GM12878 (cell line): ENCODE data around the gene USH2A. TPM values are rescaled to one million over a fixed set of nuclear protein-coding genes. Genes with fewer than 3 reads are reported as not detected.

ENCODE experiments used
- ATAC-seq: fragments of 200-7000 bp; cut with Tn5 transposase; 3 replicates; pipeline ENCODE4 v1.9.1; 2020; ENCODE audit warnings: mild to moderate bottlenecking, moderate library complexity
- BruUV-seq: library from RNA; stranded (reverse); fragments of 400-500 nt; replicated peaks from 2 replicates; lab custom pipeline; 2021; lab: Mats Ljungman, UMichigan
- CTCF ChIA-PET: fragments of 300-600 bp; sonication (Branson Sonifier 250); formaldehyde crosslinking; extraction: SDS; loops from one replicate; lab custom pipeline; 2021; ENCODE audit warnings: inconsistent platforms; lab: Yijun Ruan, JAX
- POLR2A ChIA-PET: fragments of 350-600 bp; formaldehyde crosslinking; extraction: SDS; loops from one replicate; lab custom pipeline; 2021; ENCODE audit warnings: inconsistent platforms; lab: Charles Lee
- RAD21 ChIA-PET: fragments of 300-600 bp; sonication (Branson Sonifier 250); formaldehyde crosslinking; loops from one replicate; lab custom pipeline; 2023; ENCODE audit warnings: antibody characterized with exemption; ENCODE audit not compliant: unreplicated experiment; lab: Charles Lee
- SMC1A ChIA-PET: fragments of 300-600 bp; sonication (Branson Sonifier 250); formaldehyde crosslinking; loops from one replicate; lab custom pipeline; 2023; ENCODE audit not compliant: unreplicated experiment, uncharacterized antibody; lab: Charles Lee
- DNase-seq: peaks from one replicate; pipeline ENCODE4 v3.0.0-alpha.2; 2011; ENCODE audit warnings: low read depth, low spot score
- FAIRE-seq: peaks from 3 replicates; lab custom pipeline; 2011; peaks lifted over from hg19 to GRCh38; lab: Jason Lieb, UNC
- H2AFZ ChIP-seq: 2 replicates; pipeline ENCODE4 v1.6.0; 2011; ENCODE audit warnings: low read depth, low read length, control low read depth; ENCODE audit not compliant: control insufficient read depth
- H3K27ac ChIP-seq: 2 replicates; pipeline ENCODE4 v1.5.1; 2011; ENCODE audit warnings: control low read depth; ENCODE audit not compliant: control insufficient read depth, insufficient read depth
- H3K27me3 ChIP-seq, 2 experiments: replicated peaks in 1 of 2; 2 replicates each; pipeline versions ENCODE4 v1.6.0 to v1.6.1; 2011; ENCODE audit warnings: low read length in 1 of 2; ENCODE audit not compliant: control insufficient read depth in 2 of 2, insufficient read depth in 2 of 2
- H3K36me3 ChIP-seq, 2 experiments: 2 replicates each; pipeline ENCODE4 v1.5.1; 2011; ENCODE audit warnings: low read length in 1 of 2; ENCODE audit not compliant: control insufficient read depth in 2 of 2, insufficient read depth in 2 of 2
- H3K4me1 ChIP-seq: 2 replicates; pipeline ENCODE4 v1.6.1; 2011; ENCODE audit warnings: mild to moderate bottlenecking, low read length, moderate library complexity, mixed read lengths; ENCODE audit not compliant: control insufficient read depth, insufficient read depth
- H3K4me2 ChIP-seq: 2 replicates; pipeline ENCODE4 v1.6.0; 2011; ENCODE audit warnings: control low read depth; ENCODE audit not compliant: control insufficient read depth, insufficient read depth
- H3K4me3 ChIP-seq: fragments of 200-600 bp; sonication (generic); 2 replicates; pipeline ENCODE4 v1.5.1; 2016
- H3K79me2 ChIP-seq: 2 replicates; pipeline ENCODE4 v1.6.0; 2011; ENCODE audit warnings: low read length; ENCODE audit not compliant: control insufficient read depth, insufficient read depth
- H3K9ac ChIP-seq: 2 replicates; pipeline ENCODE4 v1.8.0; 2011; ENCODE audit warnings: low read length, control low read depth, mixed read lengths; ENCODE audit not compliant: control insufficient read depth, insufficient read depth
- H3K9me3 ChIP-seq: replicated peaks from 3 replicates; pipeline ENCODE4 v1.5.1; 2011; ENCODE audit warnings: mild to moderate bottlenecking, low read length; ENCODE audit not compliant: control insufficient read depth, insufficient read depth
- H4K20me1 ChIP-seq: 2 replicates; pipeline ENCODE4 v1.6.0; 2011; ENCODE audit not compliant: control insufficient read depth, insufficient read depth
- ASH2L ChIP-seq: fragments of 300-600, 200-600 bp; sonication (generic); IDR thresholded peaks from 2 replicates; pipeline ENCODE4 v1.6.1; 2017; ENCODE audit warnings: low read depth, mild to moderate bottlenecking, borderline replicate concordance
- EZH2 ChIP-seq: IDR thresholded peaks from 2 replicates; pipeline ENCODE4 v1.6.1; 2012; ENCODE audit warnings: low read depth, mild to moderate bottlenecking, control low read depth, inconsistent platforms, low read length, borderline replicate concordance; ENCODE audit not compliant: control insufficient read depth
- MYB ChIP-seq: fragments of 150-350 bp; IDR thresholded peaks from 2 replicates; pipeline ENCODE4 v1.6.1; 2014; ENCODE audit warnings: mild to moderate bottlenecking, low read depth, low read length, borderline replicate concordance
- YY1 ChIP-seq: IDR thresholded peaks from 2 replicates; pipeline ENCODE4 v1.6.1; 2011; ENCODE audit warnings: low read depth, mild to moderate bottlenecking, low read length
- ZNF24 ChIP-seq: fragments of 450-650 bp; IDR thresholded peaks from 2 replicates; pipeline ENCODE4 v1.6.1; 2017; ENCODE audit warnings: antibody characterized with exemption, mild to moderate bottlenecking
- WGBS: methylation state at CpG from one replicate; pipeline ENCODE4 v1.1.6; 2016; ENCODE audit warnings: low lambda C conversion rate; ENCODE audit not compliant: insufficient replicate concordance, insufficient coverage; ENCODE audit errors: missing lambda C conversion rate; 5-methylcytosine and 5-hydroxymethylcytosine counted together
- in situ Hi-C: fragments of 300-500 bp; cut with MboI; formaldehyde crosslinking; loops from 9 replicates; pipeline ENCODE4 v1.14.3; 2018; ENCODE audit warnings: mixed read lengths
- intact Hi-C: fragments of 100-400 bp; cut with micrococcal nuclease; formaldehyde crosslinking; loops from one replicate; pipeline ENCODE4 v1.14.2; 2022; ENCODE audit not compliant: unreplicated experiment
- polyA plus RNA-seq, 11 experiments: library from polyadenylated mRNA; depleted of rRNA in 4 of 11; unstranded in 6 of 11; stranded (reverse) in 5 of 11; fragments of >200 nt; fragmentation: Nextera tagmentation in 4 of 11; fragmentation: Illumina TruSeq in 1 of 11; extraction: Ambion mirVana in 4 of 11; extraction: Trizol in 1 of 11; gene quantifications; 1 replicate in 1 of 11; 2 replicates in 10 of 11; pipeline versions ENCODE4 v1.2.1 to v1.2.3, GENCODE V29; 2011 to 2016; ENCODE audit warnings: inconsistent platforms in 2 of 11, missing spikeins in 2 of 11, low read depth in 1 of 11
- total RNA-seq, 4 experiments: library from RNA; depleted of rRNA in 3 of 4; stranded (reverse); fragments of >200 nt in 3 of 4; fragmentation: Illumina TruSeq in 1 of 4; extraction: Trizol in 1 of 4; gene quantifications; 2 replicates each; pipeline versions ENCODE4 v1.2.1 to v1.2.3, GENCODE V29; 2013 to 2021
- TF ChIP-seq, protein P1 (sequence below): fragments of 450-650 bp; formaldehyde crosslinking; IDR thresholded peaks from 2 replicates; pipeline ENCODE4 v1.4.0; 2020; ENCODE audit warnings: mild to moderate bottlenecking, moderate library complexity
- TF ChIP-seq, protein P2 (sequence below): IDR thresholded peaks from 2 replicates; pipeline ENCODE4 v1.6.1; 2012; ENCODE audit warnings: low read depth, low read length, improper control_type of control experiment
- TF ChIP-seq, protein P3 (sequence below): fragments of 450-650 bp; IDR thresholded peaks from 2 replicates; pipeline ENCODE4 v1.6.1; 2018; ENCODE audit warnings: mild to moderate bottlenecking, low read depth, moderate library complexity; ENCODE audit not compliant: partially characterized antibody
- TF ChIP-seq, protein P4 (sequence below): IDR thresholded peaks from 2 replicates; pipeline ENCODE4 v1.6.1; 2012; ENCODE audit warnings: improper control_type of control experiment, low read depth, low read length; ENCODE audit not compliant: insufficient replicate concordance

Gene USH2A
- total and polyA plus RNA-seq, 10 of the 15 experiments (the other 5 are each of a cell fraction or from before 2014, with no cell fraction given), result under 0.01 to 0.20 (median 0.01) TPM; not detected in 2

DNA sequence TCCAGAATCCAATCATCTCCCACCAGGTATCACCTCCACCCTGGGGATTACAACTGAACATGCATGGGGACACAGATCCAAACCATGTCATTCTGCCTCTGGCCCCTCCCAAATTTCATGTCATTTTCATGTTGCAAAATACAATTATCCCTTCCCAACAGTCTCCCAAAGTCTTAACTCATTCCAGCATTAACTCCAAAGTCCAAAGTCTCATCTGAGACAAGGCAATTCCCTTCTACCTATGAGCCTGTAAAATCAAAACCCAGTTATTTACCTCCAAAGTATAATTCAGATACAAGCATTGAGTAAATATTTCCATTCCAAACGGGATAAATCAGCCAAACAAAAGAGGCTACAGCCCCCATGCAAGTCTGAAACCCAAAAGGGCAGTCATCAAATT is 73.1 kb downstream of the USH2A start:
- Histone ChIP-seq H3K4me2 (no peak overlapping the region), H3K36me3 (no peaks in the 10 kb centered on the region), H3K9ac (no peak overlapping the region), H4K20me1 (no peaks in the 10 kb centered on the region), H3K9me3 (no peaks in the 10 kb centered on the region), H2AFZ (no peak overlapping the region), H3K27me3 (no peaks in the 10 kb centered on the region), H3K4me3 (no peak overlapping the region), H3K79me2 (no peaks in the 10 kb centered on the region), H3K27ac (no peak overlapping the region), H3K4me1 (no peaks in the 10 kb centered on the region)
- no peak for ATAC-seq
- FAIRE-seq, result no peak
- POLR2A ChIA-PET, result no interaction called here
- RAD21 ChIA-PET, result no interaction called here
- SMC1A ChIA-PET, result no interaction called here
- DNase-seq, result no peak
- in situ Hi-C loops (no loop called here), intact Hi-C loops (no loop called here)
- WGBS, result 0% methylated on average over 1 of the region's 1 CpG
- TF ChIP-seq, protein P1, sequence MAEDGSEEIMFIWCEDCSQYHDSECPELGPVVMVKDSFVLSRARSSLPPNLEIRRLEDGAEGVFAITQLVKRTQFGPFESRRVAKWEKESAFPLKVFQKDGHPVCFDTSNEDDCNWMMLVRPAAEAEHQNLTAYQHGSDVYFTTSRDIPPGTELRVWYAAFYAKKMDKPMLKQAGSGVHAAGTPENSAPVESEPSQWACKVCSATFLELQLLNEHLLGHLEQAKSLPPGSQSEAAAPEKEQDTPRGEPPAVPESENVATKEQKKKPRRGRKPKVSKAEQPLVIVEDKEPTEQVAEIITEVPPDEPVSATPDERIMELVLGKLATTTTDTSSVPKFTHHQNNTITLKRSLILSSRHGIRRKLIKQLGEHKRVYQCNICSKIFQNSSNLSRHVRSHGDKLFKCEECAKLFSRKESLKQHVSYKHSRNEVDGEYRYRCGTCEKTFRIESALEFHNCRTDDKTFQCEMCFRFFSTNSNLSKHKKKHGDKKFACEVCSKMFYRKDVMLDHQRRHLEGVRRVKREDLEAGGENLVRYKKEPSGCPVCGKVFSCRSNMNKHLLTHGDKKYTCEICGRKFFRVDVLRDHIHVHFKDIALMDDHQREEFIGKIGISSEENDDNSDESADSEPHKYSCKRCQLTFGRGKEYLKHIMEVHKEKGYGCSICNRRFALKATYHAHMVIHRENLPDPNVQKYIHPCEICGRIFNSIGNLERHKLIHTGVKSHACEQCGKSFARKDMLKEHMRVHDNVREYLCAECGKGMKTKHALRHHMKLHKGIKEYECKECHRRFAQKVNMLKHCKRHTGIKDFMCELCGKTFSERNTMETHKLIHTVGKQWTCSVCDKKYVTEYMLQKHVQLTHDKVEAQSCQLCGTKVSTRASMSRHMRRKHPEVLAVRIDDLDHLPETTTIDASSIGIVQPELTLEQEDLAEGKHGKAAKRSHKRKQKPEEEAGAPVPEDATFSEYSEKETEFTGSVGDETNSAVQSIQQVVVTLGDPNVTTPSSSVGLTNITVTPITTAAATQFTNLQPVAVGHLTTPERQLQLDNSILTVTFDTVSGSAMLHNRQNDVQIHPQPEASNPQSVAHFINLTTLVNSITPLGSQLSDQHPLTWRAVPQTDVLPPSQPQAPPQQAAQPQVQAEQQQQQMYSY, result no peak
- TF ChIP-seq, protein P2, sequence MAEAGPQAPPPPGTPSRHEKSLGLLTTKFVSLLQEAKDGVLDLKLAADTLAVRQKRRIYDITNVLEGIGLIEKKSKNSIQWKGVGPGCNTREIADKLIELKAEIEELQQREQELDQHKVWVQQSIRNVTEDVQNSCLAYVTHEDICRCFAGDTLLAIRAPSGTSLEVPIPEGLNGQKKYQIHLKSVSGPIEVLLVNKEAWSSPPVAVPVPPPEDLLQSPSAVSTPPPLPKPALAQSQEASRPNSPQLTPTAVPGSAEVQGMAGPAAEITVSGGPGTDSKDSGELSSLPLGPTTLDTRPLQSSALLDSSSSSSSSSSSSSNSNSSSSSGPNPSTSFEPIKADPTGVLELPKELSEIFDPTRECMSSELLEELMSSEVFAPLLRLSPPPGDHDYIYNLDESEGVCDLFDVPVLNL, result no peak
- TF ChIP-seq, protein P3, sequence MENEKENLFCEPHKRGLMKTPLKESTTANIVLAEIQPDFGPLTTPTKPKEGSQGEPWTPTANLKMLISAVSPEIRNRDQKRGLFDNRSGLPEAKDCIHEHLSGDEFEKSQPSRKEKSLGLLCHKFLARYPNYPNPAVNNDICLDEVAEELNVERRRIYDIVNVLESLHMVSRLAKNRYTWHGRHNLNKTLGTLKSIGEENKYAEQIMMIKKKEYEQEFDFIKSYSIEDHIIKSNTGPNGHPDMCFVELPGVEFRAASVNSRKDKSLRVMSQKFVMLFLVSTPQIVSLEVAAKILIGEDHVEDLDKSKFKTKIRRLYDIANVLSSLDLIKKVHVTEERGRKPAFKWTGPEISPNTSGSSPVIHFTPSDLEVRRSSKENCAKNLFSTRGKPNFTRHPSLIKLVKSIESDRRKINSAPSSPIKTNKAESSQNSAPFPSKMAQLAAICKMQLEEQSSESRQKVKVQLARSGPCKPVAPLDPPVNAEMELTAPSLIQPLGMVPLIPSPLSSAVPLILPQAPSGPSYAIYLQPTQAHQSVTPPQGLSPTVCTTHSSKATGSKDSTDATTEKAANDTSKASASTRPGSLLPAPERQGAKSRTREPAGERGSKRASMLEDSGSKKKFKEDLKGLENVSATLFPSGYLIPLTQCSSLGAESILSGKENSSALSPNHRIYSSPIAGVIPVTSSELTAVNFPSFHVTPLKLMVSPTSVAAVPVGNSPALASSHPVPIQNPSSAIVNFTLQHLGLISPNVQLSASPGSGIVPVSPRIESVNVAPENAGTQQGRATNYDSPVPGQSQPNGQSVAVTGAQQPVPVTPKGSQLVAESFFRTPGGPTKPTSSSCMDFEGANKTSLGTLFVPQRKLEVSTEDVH, result no peak
- TF ChIP-seq ZNF24, result no peak
- TF ChIP-seq ASH2L, result no peak
- TF ChIP-seq, protein P4, sequence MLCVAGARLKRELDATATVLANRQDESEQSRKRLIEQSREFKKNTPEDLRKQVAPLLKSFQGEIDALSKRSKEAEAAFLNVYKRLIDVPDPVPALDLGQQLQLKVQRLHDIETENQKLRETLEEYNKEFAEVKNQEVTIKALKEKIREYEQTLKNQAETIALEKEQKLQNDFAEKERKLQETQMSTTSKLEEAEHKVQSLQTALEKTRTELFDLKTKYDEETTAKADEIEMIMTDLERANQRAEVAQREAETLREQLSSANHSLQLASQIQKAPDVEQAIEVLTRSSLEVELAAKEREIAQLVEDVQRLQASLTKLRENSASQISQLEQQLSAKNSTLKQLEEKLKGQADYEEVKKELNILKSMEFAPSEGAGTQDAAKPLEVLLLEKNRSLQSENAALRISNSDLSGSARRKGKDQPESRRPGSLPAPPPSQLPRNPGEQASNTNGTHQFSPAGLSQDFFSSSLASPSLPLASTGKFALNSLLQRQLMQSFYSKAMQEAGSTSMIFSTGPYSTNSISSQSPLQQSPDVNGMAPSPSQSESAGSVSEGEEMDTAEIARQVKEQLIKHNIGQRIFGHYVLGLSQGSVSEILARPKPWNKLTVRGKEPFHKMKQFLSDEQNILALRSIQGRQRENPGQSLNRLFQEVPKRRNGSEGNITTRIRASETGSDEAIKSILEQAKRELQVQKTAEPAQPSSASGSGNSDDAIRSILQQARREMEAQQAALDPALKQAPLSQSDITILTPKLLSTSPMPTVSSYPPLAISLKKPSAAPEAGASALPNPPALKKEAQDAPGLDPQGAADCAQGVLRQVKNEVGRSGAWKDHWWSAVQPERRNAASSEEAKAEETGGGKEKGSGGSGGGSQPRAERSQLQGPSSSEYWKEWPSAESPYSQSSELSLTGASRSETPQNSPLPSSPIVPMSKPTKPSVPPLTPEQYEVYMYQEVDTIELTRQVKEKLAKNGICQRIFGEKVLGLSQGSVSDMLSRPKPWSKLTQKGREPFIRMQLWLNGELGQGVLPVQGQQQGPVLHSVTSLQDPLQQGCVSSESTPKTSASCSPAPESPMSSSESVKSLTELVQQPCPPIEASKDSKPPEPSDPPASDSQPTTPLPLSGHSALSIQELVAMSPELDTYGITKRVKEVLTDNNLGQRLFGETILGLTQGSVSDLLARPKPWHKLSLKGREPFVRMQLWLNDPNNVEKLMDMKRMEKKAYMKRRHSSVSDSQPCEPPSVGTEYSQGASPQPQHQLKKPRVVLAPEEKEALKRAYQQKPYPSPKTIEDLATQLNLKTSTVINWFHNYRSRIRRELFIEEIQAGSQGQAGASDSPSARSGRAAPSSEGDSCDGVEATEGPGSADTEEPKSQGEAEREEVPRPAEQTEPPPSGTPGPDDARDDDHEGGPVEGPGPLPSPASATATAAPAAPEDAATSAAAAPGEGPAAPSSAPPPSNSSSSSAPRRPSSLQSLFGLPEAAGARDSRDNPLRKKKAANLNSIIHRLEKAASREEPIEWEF, result no peak
- no peak for TF ChIP-seq EZH2
- no peak for TF ChIP-seq MYB
- no peak for TF ChIP-seq YY1
- CTCF ChIA-PET, result no interaction called here
- no TSS peak for BruUV-seq
